ENCODE measurements around the gene TMPRSS11D. TPM values are rescaled to one million over a fixed set of nuclear protein-coding genes. Genes with fewer than 3 reads are reported as not detected.

TMPRSS11D gene
- total RNA-seq, 1 experiment from 2014 or later = not detected

GRCh38 chr4:67871867-67872266 is 11.9 kb downstream of the TMPRSS11D start:
- no peak overlapping the region for H2AK5ac ChIP-seq (ENCODE audit: insufficient read length, low read length)
- H3K18ac ChIP-seq (ENCODE audit: insufficient read length, low read depth, low read length) = no peak overlapping the region
- no peak overlapping the region for H3K23ac ChIP-seq (ENCODE audit: insufficient read length, low read depth, low read length)
- H3K4me1 ChIP-seq (ENCODE audit: insufficient read depth, low read length) = no peaks in the 10 kb centered on the region
- H2BK15ac ChIP-seq (ENCODE audit: low read depth, low read length) = no peak overlapping the region
- H3K4me3 Mint-ChIP-seq = no peak overlapping the region
- no peaks in the 10 kb centered on the region for H3K79me1 ChIP-seq (ENCODE audit: insufficient read depth, low read depth, low read length, poor library complexity, severe bottlenecking)
- H3K9me3 ChIP-seq (ENCODE audit: control insufficient read depth, low read depth, low read length) = no peaks in the 10 kb centered on the region
- H2BK120ac ChIP-seq (ENCODE audit: low read depth, low read length, poor library complexity, severe bottlenecking) = no peak overlapping the region
- peaks cover 6 to 9% of the 10 kb centered on the region in 2 experiments for H3K4me1 Mint-ChIP-seq
- no peaks in the 10 kb centered on the region for H3K23me2 ChIP-seq (ENCODE audit: insufficient read length, low read depth, low read length, poor library complexity, severe bottlenecking)
- no peaks in the 10 kb centered on the region for H4K20me1 ChIP-seq (ENCODE audit: control insufficient read depth, insufficient read depth, insufficient read length)
- no peak overlapping the region for H3K9ac ChIP-seq (ENCODE audit: extremely low read depth, insufficient read length, low read length)
- no peaks in the 10 kb centered on the region for H3K79me2 ChIP-seq (ENCODE audit: insufficient read depth, low read length)
- H3K4ac ChIP-seq (ENCODE audit: low read depth, low read length) = no peak overlapping the region
- H2AFZ ChIP-seq (ENCODE audit: low read length) = no peak overlapping the region
- H2BK20ac ChIP-seq (ENCODE audit: low read depth, low read length, poor library complexity, severe bottlenecking) = no peak overlapping the region
- H4K8ac ChIP-seq (replicated peaks; ENCODE audit: insufficient read length, low read depth, low read length) = no peak overlapping the region
- no peak overlapping the region for H2BK5ac ChIP-seq (ENCODE audit: insufficient read length, low read length)
- H3K27me3 ChIP-seq (ENCODE audit: insufficient read depth, low read length) = no peaks in the 10 kb centered on the region
- no peak overlapping the region for H3K27ac Mint-ChIP-seq
- no peak overlapping the region for H3K56ac ChIP-seq (ENCODE audit: insufficient read length, low read depth, low read length)
- H3K36me3 Mint-ChIP-seq (ENCODE audit: insufficient read depth in 1 of 3, low read depth in 3 of 3) = no peaks in the 10 kb centered on the region
- H3T11ph ChIP-seq (ENCODE audit: low read length) = no peak overlapping the region
- no peak overlapping the region for H3K14ac ChIP-seq (ENCODE audit: insufficient read depth, low read length)
- no peak overlapping the region for H3K4me2 ChIP-seq (ENCODE audit: insufficient read depth, insufficient read length, low read length)
- H3K27ac ChIP-seq (ENCODE audit: insufficient read length, low read depth, low read length) = no peak overlapping the region
- TF ChIP-seq CTCF (conservative IDR thresholded peaks at IDR 0.05) = peak; percentile 66
- no peaks in the 10 kb centered on the region for H3K9me3 Mint-ChIP-seq
- no peak overlapping the region for H2BK12ac ChIP-seq (ENCODE audit: insufficient read length, low read depth, low read length)
- no peak overlapping the region for H4K91ac ChIP-seq (ENCODE audit: insufficient read length, low read depth, low read length)
- no peak overlapping the region for H4K5ac ChIP-seq (ENCODE audit: insufficient read length, low read depth, low read length)
- DNase-seq = no peak
- no peaks in the 10 kb centered on the region for H3K27me3 Mint-ChIP-seq (ENCODE audit: low read depth)

Measured in H9 (cell line).